ENCODE results near the gene CCDC66. TPM values are rescaled to one million over a fixed set of nuclear protein-coding genes. Genes with fewer than 3 reads are reported as not detected.
"Not testable (repeated sequence)": the region's sequence is repeated elsewhere in the genome, so short reads cannot be mapped to it uniquely, and the experiment has no call there.

CCDC66 gene
- 4.3 and 20.1 TPM in 2 replicates for total RNA-seq

DNA sequence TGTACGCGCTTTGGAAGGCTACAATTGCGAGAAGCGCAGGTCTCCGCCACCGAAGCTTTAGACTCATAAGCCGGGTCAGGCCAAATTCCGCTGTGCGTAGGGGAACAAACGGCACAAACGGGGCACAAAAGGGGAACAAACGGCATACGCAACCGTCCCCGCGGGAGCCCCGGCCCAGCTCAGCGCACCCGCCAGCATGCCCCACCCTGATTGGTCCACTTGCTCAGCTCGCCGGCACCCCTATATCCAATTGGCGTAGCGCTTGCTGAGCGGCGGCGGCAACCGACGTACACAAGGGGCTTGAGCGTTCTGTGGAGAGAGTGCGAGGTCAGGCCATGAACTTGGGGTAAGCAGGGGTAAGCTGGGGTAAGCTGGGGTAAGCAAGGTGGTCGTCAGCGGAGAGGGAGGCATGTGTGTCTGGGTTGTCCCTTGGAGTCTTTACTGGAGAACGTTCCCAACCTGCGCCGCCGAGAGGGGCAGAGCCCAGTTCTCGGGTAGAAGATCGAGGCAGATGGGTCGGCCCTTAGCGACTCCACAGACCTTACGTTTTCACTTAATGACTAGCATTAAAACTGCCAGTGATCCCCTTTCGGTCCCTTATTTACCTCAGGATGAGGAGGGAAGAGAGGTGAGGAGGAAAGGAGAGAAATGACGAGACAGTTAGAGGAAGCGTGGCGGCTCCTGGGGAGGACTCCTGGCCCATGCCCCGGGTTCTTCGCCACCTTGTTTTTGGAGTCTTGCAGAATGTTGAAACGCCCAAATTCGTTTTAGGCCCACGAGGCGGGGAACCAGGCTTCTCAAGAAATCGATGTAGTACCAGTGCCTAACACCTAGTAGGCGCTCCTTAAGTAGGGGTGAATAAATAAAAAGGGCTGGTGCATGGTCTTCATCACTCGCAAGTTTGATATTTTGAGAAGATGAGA lies at the start of gene CCDC66:
CCDC66 (plus strand) TSS at position 268 of the 923 bp plus-strand sequence; CDS start at position 336, 68 bp downstream.
- DNase-seq (ENCODE audit: extremely low read depth, low read depth, low spot score) = peak; percentile 52

DNA sequence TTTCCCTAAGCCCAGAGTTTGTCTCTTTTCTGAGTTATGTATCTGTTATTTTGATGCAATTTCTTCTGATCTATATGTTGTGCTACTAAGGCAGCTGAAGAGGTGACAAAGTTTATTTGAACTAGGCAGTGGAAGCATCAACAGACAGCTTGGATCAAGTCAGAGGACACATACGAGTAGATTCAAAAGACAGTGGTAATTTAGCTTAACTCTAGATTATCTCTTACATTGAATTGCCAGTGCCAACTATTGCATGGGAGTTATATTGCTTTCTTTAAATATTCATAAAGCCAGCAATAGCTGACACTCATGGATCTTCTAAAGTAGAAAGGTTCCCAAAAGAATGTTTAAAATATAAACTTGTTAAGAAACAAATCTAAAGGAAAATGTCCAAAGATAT lies 37.3 kb upstream of the CCDC66 start:
- no peak for DNase-seq (ENCODE audit: extremely low read depth, low read depth, low spot score)

DNA sequence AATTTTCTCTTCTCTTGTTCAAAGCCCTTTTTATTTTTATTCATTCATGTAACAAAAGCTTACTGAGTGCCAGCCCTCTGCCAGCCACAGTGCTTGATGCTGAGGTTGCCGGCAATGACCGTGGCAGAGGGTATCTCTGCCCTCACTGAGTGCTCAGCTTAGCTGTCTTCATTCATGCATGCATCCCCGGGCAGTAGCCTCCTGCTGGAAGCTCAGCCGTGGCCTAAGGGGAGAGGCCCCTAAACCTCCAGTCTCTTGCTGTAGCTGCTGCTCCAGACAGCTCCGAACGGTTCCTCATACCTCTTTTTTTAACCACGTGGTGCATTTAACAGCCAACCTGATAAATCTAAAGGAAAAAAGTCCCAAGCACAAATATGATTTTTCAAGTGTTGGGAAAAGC lies 34.6 kb upstream of the CCDC66 start:
- DNase-seq (ENCODE audit: extremely low read depth, low read depth, low spot score) = no peak

DNA sequence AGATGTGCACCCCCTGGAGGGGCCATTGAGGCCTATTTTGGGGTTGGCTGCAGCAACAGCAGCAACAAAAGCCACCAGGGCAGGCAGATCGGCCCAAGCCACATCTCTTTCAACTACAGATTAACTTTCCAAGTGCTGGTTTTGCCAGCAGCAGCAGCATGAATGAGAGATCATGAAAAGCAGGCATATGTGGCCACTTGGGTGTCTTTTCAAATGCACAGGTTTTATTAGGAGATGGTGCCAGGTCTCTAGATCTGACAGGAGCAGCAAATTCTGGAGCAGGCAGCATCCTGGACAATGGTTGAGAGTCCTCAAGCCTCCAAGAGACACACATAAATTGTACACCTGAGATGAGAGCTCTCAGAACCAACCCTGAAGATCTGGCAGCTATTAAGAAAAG lies 31.7 kb upstream of the CCDC66 start:
- DNase-seq (ENCODE audit: extremely low read depth, low read depth, low spot score) = no peak

DNA sequence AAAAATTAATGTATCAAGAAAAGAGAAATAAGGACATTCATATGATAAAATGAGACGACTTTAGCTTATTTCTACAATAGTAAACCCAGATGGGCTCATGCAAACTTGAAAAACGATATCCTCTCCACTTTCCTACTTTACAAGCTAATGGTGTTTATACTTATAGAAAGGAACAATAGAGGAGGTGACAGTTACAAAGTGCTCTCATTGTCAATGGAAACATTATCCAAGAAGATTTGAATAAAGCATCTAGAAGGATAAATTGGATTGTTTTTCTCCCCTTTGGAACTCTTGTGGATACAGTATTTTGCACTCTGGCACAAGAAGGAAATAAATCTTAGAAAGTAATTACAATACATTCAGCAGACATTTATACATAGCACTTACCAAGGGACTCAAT lies 20.2 kb upstream of the CCDC66 start:
- no peak for DNase-seq (ENCODE audit: extremely low read depth, low read depth, low spot score)

DNA sequence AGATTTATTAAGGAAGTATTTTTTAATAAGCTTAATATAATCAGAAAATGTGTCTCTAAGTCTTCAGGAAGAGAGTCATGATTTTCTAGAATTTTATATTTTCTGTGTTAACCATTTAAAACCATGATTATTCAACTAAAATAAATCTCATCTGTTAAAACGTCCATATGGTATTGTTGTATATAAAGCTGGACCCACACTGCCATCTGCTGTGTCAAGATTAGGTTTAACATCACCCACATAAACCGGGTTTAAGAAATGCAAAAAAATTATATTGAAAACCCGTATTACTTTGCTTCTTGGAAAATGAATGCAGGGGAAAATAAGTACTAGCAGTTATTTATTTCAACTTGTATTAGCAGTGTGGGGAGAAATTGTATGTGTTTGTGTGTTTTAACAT lies 9.5 kb upstream of the CCDC66 start:
- DNase-seq (ENCODE audit: extremely low read depth, low read depth, low spot score) = no peak

DNA sequence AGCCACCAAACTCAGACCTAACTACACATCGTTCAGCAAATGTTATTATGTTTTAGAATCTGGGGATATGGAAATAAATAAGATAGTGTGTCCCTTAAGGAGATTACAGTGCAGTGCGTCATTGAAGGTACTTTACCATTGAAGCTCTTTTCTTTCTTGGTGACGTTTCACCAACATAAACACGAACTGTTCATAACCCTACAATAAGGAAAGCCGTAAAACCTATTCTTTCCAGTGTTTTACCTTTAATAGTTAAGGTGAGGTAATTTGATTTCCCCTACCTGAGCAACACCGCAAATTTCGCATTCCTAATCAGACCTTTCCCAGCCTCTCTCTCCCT lies 826 bp downstream of the CCDC66 start:
- no peak for DNase-seq (ENCODE audit: extremely low read depth, low read depth, low spot score)

DNA sequence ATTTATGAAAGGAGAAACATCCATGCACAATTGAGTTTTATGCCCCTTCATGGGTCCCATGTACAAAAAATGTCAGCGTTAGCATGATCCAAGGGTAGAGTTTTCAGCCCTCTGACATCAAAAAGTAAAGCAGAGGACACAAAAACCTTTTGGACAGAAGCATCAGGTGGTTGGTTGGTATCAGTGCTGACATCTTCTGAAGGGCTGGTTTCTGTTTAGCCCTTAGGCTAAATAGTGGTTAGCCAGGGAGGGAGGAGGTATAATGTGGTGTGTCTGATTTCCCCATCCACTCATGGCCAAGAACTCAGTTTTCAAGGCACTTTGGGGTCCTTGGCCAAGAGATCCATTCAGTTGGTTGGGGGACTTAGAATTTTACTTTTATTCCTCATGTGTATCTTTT lies 16.5 kb downstream of the CCDC66 start:
- no peak for DNase-seq (ENCODE audit: extremely low read depth, low read depth, low spot score)

DNA sequence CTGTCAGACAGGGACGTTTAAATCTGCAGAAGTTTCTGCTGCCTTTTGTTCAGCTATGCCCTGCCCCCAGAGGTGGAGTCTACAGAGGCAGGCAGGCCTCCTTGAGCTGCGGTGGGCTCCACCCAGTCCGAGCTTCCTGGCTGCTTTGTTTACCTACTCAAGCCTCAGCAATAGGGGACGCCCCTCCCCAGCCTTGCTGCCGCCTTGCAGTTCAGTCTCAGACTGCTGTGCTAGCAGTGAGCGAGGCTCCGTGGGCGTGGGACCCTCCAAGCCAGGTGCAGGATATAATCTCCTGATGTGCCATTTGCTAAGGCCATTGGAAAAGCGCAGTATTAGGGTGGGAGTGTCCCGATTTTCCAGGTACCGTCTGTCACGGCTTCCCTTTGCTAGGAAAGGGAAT lies 25.0 kb downstream of the CCDC66 start:
- DNase-seq (ENCODE audit: extremely low read depth, low read depth, low spot score) = not testable (repeated sequence)

DNA sequence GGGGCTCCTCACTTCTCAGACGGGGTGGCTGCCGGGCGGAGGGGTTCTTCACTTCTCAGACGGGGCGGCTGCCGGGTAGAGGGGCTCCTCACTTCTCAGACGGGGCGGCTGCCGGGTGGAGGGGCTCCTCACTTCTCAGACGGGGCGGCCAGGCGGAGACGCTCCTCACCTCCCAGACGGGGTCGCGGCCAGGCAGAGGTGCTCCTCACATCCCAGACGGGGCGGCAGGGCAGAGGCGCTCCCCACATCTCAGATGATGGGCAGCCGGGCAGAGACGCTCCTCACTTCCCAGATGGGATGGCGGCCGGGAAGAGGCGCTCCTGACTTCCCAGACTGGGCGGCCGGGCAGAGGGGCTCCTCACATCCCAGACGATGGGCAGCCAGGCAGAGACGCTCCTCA lies 27.3 kb downstream of the CCDC66 start:
- DNase-seq (ENCODE audit: extremely low read depth, low read depth, low spot score) = not testable (repeated sequence)

DNA sequence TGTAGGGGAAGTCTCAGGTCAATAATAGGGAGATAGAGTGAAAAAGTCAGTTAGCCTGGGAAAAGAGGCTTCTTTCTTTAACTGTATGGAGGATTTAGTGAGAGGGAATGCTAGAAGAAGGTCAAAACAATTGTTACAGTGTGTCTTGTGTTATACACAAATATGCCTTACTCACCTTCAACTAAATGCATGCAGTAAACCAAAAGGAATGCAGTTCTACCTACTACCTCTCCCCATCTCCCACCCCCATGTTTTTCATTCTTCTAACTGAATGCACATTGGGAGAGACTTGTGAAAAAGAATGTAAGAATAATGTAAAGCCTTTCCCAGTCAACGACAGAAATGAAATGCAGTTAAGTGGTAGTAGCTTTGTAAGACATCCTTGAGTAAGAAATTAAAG lies 33.8 kb downstream of the CCDC66 start:
- no peak for DNase-seq (ENCODE audit: extremely low read depth, low read depth, low spot score)

DNA sequence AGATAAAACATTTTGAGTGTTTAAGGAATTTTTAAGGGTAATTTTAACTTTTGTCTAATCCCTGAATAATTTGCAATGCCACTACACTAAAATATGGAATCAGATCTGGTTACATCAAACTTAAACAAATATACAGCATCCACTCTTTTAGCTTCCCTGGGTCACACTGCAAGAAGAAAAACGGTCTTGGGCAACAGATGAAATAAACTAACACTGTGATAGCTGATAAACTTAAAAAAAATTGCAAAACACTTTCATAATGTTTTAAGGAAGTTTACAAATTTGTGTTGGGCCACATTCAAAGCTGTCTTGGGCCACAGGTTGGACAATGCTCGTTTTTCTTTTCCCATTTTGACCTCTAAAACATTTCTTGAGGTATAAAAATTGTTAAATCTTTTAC lies 34.3 kb downstream of the CCDC66 start:
- no peak for DNase-seq (ENCODE audit: extremely low read depth, low read depth, low spot score)

DNA sequence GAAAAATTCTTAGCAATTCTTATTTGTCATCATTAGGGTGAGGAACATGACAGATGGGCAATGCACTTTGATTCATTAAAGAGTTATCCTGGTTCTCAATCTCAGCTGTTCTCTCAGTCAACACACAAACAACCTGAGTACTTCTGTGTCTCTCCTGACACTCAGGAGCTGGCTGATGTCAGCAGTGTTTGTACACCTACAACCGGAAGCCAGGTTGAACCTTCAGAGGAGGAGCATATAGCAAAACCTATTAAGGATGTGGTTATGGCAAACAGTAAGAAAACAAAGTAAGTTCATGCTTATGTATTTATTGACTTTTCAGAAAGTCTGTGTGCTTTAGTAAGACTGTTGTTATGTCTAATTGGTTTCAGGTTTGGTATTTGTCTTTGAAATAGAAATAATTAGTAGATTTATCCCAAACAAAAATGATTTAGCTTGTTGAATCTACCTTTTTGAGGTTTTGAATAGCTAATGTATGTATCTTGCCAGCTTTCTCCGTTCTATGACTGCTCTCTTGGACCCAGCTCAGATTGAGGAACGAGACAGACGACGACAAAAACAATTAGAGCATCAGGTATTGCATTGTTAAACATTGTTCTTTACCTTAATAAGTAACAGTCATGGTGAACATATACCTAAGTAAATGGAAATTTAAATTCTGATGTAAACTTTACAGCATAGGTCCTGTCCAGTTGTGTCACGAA lies 36.6 kb downstream of the CCDC66 start:
- no peak for DNase-seq (ENCODE audit: extremely low read depth, low read depth, low spot score)

DNA sequence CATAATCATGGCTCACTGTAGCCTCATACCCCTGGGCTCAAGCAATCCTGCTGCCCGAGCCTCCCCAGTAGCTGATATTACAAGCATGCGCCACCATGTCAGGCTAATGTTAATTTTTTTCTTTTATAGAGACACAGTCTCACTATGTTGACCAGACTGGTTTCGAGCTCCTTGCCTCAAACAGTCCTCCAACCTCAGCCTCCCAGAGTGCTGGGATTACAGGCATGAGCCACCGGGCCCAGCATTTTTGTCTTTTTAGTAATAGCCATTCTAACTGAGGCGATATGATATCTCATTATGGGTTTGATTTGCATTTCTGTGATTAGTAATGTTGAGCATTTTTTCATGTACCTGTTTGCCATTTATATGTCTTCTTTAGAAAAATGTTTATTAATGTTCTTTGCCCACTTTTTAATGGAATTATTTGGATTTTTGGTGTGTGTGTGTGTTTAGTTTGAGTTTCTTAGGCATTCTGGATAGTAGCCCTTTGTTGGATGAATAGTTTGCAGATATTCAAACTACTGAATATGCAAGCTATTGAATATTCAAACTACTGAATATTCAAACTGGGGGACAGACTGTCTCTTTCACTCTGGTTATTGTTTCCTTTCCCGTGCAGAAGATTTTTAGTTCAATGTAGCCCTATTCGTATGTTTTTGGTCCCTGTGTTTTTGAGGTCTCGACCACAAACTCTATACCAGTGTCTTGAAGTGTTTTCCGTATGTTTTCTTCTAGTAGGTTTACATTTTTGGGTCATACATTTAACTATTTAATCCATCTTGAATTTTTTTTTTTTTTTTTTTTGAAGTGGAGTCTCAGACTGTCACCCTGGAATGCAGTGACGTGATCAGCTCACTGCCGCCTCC lies 39.2 kb downstream of the CCDC66 start:
- DNase-seq (ENCODE audit: extremely low read depth, low read depth, low spot score) = no peak

DNA sequence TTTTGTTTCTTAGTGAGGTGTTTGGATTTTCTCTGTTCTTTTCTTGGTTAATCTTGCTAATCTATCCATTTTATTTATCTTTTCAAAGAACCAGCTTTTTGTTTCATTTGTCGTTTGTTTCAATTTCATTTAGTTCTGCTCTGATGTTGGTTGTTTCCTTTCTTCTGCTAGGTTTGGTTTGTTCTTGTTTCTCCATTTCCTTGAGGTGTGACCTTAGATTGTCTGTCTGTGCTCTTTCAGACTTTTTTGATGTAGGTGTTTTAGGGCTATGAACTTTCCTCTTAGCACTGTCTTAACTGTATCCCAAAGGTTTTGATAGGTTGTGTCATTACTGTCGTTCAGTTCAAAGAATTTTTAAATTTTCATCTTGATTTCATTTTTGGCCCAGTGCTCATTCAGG lies 51.5 kb downstream of the CCDC66 start:
- DNase-seq (ENCODE audit: extremely low read depth, low read depth, low spot score) = not testable (repeated sequence)

DNA sequence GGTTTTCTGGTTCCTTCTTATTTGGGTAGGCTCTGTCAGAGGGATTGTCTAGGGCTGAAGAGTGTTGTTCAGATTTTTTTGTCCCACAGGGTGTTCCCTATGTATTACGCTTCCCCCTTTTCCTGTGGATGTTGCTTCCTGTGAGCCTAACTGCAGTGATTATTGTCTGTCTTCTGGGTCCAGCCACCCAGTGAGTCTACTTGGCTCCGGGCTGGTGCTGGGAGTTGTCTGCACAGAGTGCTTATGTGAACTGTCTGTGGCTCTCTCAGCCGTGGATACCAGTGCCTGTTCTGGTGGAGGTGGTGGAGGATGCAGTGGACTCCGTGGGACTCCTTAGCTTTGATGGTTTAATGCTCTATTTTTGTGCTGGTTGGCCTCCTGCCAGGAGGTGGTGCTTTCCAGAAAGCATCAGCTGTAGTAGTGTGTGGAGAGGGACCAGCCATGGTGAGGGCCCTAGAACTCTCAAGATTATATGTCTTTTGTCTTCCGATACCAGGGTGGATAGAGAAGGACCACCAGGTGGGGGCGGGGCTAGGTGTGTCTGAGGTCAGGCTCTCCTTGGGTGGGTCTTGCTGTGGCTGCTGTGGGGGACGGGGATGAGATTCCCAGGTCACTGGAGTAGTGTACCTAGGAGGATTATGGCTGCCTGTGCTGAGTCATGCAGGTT lies 53.8 kb downstream of the CCDC66 start:
- DNase-seq (ENCODE audit: extremely low read depth, low read depth, low spot score) = no peak

DNA sequence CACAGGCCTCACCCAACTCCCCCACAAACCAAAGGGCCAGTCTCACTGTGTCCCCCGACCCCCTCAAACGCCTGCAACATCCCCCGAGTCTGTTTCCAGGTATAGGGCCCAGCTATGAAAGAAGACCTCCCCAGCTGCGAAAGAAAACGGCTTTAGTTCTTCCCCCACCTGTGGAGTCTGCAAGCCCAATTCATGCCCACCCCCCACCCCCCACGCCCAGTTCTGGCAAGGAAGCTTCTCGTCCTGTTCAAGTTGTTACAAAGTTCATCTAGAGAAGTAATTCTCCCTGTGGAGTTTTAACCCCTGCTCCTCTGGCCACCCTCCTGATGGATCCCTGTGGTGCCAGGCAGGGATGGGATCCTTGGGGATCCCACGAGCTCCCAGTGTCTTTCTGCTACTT lies 54.4 kb downstream of the CCDC66 start:
- no peak for DNase-seq (ENCODE audit: extremely low read depth, low read depth, low spot score)

DNA sequence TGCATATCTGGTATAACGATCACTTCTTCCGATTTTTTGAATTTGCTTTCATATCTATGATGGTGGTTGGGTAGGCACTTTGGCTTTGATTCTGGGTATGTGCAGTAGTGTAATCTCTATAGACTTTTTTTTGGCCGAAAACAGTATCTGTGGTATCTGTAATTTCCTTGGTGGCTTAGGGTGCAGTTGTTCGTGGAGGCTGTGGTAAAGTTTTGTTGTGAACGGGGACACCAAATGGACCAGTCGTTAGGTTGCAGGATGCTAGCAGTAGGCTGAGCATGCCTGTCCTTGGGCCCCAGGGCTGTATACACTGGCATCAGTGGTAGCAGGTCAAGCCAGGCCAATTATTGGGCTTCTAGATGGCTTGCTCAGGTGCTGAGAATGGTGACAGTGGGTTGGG lies 55.2 kb downstream of the CCDC66 start:
- no peak for DNase-seq (ENCODE audit: extremely low read depth, low read depth, low spot score)

DNA sequence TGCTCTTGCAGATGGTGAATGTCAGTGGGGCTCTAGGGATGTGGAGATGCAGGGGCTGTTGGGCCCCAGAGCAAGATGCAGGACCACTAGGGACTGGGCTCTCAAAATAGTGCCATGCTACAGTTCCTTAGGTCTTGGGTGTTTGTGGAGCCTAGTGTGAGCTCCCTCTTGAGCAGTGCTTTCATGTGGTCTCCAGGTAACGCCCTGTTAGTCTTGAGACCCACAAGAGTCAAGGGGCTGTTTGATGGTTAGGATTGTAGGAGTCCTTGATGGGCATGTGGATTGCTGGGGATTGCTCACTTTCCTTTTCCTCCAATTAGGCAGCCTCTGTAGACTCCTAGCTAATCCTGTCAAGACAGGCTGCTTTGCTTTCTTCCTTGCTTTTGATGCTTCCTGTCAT lies 56.0 kb downstream of the CCDC66 start:
- DNase-seq (ENCODE audit: extremely low read depth, low read depth, low spot score) = no peak

DNA sequence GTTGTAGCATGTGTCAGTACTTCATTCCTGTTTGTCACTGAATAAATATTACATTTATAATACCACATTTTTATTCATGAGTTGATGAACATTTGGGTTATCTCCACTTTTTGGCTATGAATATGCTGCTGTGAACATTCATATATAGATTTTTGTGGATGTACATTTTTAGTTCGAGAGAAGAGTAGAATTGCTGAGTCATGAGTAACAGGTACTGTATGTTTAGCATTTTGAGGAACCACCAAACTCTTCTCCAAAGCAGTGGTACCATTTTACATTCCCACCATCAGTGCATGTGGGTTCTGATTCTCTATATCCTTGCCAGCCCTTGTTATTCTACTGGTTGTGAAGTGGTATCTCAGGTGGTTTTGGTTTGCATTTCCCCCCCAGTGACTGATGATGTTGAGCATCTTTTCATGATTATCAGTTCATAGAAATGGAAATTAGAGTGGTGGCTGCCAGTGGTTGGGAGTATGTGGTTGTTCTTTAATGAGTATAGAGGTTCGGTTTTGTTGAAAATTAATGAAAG lies 59.6 kb downstream of the CCDC66 start:
- DNase-seq (ENCODE audit: extremely low read depth, low read depth, low spot score) = no peak

Measured in glomerular endothelial cell (primary cell).